NB4 (cell line): ENCODE measurements around the gene RPS21.

ENCODE experiments used
- MAX ChIP-seq: IDR thresholded peaks from 2 replicates; pipeline ENCODE4 v1.6.1; 2011; ENCODE audit warnings: low read depth, low read length
- TF ChIP-seq, protein P1 (sequence below): IDR thresholded peaks from one replicate; pipeline ENCODE4 v1.5.1; 2012; ENCODE audit warnings: low read depth, low read length

- TF ChIP-seq MAX, result no peak
- TF ChIP-seq, protein P1, sequence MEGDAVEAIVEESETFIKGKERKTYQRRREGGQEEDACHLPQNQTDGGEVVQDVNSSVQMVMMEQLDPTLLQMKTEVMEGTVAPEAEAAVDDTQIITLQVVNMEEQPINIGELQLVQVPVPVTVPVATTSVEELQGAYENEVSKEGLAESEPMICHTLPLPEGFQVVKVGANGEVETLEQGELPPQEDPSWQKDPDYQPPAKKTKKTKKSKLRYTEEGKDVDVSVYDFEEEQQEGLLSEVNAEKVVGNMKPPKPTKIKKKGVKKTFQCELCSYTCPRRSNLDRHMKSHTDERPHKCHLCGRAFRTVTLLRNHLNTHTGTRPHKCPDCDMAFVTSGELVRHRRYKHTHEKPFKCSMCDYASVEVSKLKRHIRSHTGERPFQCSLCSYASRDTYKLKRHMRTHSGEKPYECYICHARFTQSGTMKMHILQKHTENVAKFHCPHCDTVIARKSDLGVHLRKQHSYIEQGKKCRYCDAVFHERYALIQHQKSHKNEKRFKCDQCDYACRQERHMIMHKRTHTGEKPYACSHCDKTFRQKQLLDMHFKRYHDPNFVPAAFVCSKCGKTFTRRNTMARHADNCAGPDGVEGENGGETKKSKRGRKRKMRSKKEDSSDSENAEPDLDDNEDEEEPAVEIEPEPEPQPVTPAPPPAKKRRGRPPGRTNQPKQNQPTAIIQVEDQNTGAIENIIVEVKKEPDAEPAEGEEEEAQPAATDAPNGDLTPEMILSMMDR, result no peak
Measured at GRCh38 chr20:62400021-62400420, 13.1 kb downstream of the RPS21 start.
